OCI-LY3 (cell line): ENCODE measurements around the gene MISP.
A peak's percentile ranks its signal among the peaks of the same experiment; 100 is the strongest.

ENCODE experiments used
- H2AFZ ChIP-seq: fragments of 200-600, 300-600 bp; shearing (Covaris generic); 2 replicates; pipeline ENCODE4 v1.6.0; 2014; ENCODE audit warnings: antibody characterized with exemption, low read depth, low read length
- H3K27ac ChIP-seq: fragments of 200-600, 300-600 bp; sonication (generic); 2 replicates; pipeline ENCODE4 v1.5.1; 2014; ENCODE audit warnings: mild to moderate bottlenecking, low read length, moderate library complexity, mixed read lengths
- H3K27me3 ChIP-seq: fragments of 200-600, 300-600 bp; sonication (generic); 2 replicates; pipeline ENCODE4 v1.6.1; 2014; ENCODE audit warnings: low read depth, low read length, mixed read lengths
- H3K36me3 ChIP-seq: fragments of 200-600, 300-600 bp; sonication (generic); replicated peaks from 2 replicates; pipeline ENCODE3; 2014; ENCODE audit warnings: low read depth, low read length, mixed read lengths
- H3K4me1 ChIP-seq: fragments of 300-600, 200-600 bp; sonication (generic); 2 replicates; pipeline ENCODE4 v1.6.1; 2014; ENCODE audit warnings: low read length, mixed read lengths
- H3K4me2 ChIP-seq: fragments of 200-600, 300-600 bp; sonication (generic); 2 replicates; pipeline ENCODE4 v1.6.1; 2014; ENCODE audit warnings: low read length, mixed read lengths
- H3K4me3 ChIP-seq: fragments of 300-600, 200-600 bp; sonication (generic); 2 replicates; pipeline ENCODE4 v1.5.1; 2014; ENCODE audit warnings: antibody characterized with exemption, mild to moderate bottlenecking, low read length, moderate library complexity
- H3K79me2 ChIP-seq: fragments of 300-600, 200-600 bp; shearing (Covaris generic); 2 replicates; pipeline ENCODE4 v1.6.1; 2014; ENCODE audit warnings: mild to moderate bottlenecking, low read length, mixed read lengths
- H3K9ac ChIP-seq: fragments of 300-600, 200-600 bp; shearing (Covaris generic); 2 replicates; pipeline ENCODE4 v1.6.0; 2014; ENCODE audit warnings: mild to moderate bottlenecking, low read length, moderate library complexity
- H3K9me3 ChIP-seq: fragments of 200-600, 300-600 bp; shearing (Covaris generic); 2 replicates; pipeline ENCODE4 v1.6.1; 2014; ENCODE audit warnings: low read length, mixed read lengths; ENCODE audit not compliant: insufficient read depth
- H4K20me1 ChIP-seq: fragments of 200-600, 300-600 bp; sonication (generic); 2 replicates; pipeline ENCODE4 v1.6.1; 2016; ENCODE audit warnings: low read length, mixed read lengths; ENCODE audit not compliant: insufficient read depth
- EZH2phosphoT487 ChIP-seq: fragments of 200-600 bp; shearing (Covaris generic); IDR thresholded peaks from 2 replicates; pipeline ENCODE4 v1.6.1; 2018; ENCODE audit warnings: antibody characterized with exemption, mixed run types, low read depth
- TF ChIP-seq, protein P1 (sequence below): fragments of 200-600, 300-600 bp; sonication (generic); IDR thresholded peaks from 2 replicates; pipeline ENCODE4 v1.5.1; 2014; ENCODE audit warnings: antibody characterized with exemption, low read length, low read depth

Gene MISP

DNA sequence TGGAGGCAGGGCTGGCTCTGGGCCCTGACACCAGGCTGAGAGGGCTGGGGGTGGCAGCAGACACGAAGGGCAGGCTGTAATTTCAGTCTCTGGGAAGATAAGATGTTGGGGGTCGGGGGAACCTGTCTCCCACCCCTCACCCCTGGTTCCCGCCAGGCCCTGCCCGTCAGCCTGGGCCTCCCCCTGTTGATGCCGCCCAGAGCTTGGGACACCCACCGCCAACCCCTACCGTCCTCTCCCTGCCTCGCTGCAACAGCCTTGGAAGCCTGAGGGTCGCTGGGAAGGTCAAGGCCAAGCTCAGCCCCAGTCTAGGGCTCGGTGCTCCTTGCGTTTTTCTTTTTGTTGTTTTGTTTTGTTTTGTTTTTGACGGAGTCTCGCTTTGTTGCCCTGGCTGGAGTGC is 27.7 kb upstream of the MISP start:
- H3K9ac ChIP-seq = no peak overlapping the region
- H2AFZ ChIP-seq = no peak overlapping the region
- no peaks in the 10 kb centered on the region for H4K20me1 ChIP-seq
- peaks cover 34% of the 10 kb centered on the region for H3K4me1 ChIP-seq
- TF ChIP-seq EZH2phosphoT487 = no peak
- TF ChIP-seq, protein P1, sequence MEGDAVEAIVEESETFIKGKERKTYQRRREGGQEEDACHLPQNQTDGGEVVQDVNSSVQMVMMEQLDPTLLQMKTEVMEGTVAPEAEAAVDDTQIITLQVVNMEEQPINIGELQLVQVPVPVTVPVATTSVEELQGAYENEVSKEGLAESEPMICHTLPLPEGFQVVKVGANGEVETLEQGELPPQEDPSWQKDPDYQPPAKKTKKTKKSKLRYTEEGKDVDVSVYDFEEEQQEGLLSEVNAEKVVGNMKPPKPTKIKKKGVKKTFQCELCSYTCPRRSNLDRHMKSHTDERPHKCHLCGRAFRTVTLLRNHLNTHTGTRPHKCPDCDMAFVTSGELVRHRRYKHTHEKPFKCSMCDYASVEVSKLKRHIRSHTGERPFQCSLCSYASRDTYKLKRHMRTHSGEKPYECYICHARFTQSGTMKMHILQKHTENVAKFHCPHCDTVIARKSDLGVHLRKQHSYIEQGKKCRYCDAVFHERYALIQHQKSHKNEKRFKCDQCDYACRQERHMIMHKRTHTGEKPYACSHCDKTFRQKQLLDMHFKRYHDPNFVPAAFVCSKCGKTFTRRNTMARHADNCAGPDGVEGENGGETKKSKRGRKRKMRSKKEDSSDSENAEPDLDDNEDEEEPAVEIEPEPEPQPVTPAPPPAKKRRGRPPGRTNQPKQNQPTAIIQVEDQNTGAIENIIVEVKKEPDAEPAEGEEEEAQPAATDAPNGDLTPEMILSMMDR = no peak
- no peaks in the 10 kb centered on the region for H3K79me2 ChIP-seq
- 0 out of 2 replicates have a peak overlapping the region, but pooled peaks have one; percentile 4 for H3K4me3 ChIP-seq
- H3K27ac ChIP-seq = no peak overlapping the region
- H3K9me3 ChIP-seq = no peaks in the 10 kb centered on the region
- H3K4me2 ChIP-seq = peak overlapping the region; percentile 34
- no peaks in the 10 kb centered on the region for H3K36me3 ChIP-seq
- H3K27me3 ChIP-seq = 0 out of 2 replicates have a peak, but pooled peaks cover 9% of the 10 kb centered on the region

DNA sequence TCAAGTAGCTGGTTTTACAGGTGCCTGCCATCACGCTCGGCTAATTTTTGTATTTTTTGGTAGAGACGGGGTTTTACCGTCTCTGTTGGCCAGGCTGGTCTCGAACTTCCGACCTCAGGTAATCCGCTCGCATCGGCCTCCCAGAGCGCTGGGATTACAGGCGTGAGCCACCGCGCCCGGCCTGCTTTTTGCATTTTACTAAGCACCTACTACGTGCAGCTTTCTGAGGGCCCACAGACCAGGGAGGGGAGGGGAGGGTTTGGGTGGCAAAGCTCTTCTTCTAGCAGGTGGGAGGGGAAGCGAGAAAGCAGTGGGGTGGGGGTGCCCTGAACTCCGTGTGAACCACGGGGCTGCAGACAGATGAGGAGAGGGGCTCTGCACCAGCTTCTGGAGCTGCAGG is 27.2 kb upstream of the MISP start:
- no peaks in the 10 kb centered on the region for H3K36me3 ChIP-seq
- H3K27me3 ChIP-seq = 0 out of 2 replicates have a peak, but pooled peaks cover 9% of the 10 kb centered on the region
- H3K4me3 ChIP-seq = 0 out of 2 replicates have a peak overlapping the region, but pooled peaks have one; percentile 4
- H3K9ac ChIP-seq = no peak overlapping the region
- no peaks in the 10 kb centered on the region for H3K79me2 ChIP-seq
- no peaks in the 10 kb centered on the region for H3K9me3 ChIP-seq
- H2AFZ ChIP-seq = no peak overlapping the region
- TF ChIP-seq, protein P1 = no peak
- TF ChIP-seq EZH2phosphoT487 = no peak
- no peak overlapping the region for H3K27ac ChIP-seq
- peak overlapping the region; percentile 34 for H3K4me2 ChIP-seq
- H3K4me1 ChIP-seq = peaks cover 34% of the 10 kb centered on the region
- no peaks in the 10 kb centered on the region for H4K20me1 ChIP-seq

DNA sequence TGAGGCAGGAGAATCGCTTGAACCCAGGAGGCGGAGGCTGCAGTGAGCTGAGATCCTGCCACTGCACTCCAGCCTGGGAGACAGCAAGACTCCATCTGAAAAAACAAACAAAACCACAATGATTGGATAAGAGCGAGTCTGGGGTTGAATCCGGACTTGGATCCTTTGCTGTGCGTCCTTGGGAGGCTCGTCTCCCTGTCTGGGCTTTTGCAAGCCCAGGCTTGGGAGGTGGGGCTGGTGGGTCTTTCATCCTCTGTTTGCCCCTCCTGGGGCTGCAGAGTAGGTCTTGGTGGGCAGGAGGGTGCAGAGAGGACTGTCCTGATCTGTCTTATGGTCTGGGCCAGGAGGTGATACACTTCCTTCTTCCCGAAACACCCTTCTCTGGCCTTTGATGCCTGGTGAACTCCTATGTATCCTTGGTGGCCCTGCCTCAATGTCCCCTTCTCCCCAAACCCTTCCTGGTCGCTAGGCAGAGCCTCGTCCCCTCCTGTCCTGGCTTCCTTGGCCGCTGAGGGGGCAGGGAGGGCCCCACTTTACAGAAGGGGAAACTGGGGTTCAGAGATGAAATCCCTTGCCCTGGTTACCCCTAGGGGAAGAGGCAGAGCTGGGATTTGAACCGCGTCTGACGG is 25.3 kb upstream of the MISP start:
- no peak overlapping the region for H2AFZ ChIP-seq
- H3K9ac ChIP-seq = no peak overlapping the region
- H3K79me2 ChIP-seq = no peaks in the 10 kb centered on the region
- H3K4me1 ChIP-seq = peaks cover 45% of the 10 kb centered on the region
- H3K4me3 ChIP-seq = no peak overlapping the region
- H4K20me1 ChIP-seq = no peaks in the 10 kb centered on the region
- TF ChIP-seq EZH2phosphoT487 = no peak
- TF ChIP-seq, protein P1 = no peak
- no peak overlapping the region for H3K4me2 ChIP-seq
- H3K36me3 ChIP-seq = no peaks in the 10 kb centered on the region
- no peak overlapping the region for H3K27ac ChIP-seq
- no peaks in the 10 kb centered on the region for H3K9me3 ChIP-seq
- H3K27me3 ChIP-seq = 0 out of 2 replicates have a peak, but pooled peaks cover 9% of the 10 kb centered on the region

DNA sequence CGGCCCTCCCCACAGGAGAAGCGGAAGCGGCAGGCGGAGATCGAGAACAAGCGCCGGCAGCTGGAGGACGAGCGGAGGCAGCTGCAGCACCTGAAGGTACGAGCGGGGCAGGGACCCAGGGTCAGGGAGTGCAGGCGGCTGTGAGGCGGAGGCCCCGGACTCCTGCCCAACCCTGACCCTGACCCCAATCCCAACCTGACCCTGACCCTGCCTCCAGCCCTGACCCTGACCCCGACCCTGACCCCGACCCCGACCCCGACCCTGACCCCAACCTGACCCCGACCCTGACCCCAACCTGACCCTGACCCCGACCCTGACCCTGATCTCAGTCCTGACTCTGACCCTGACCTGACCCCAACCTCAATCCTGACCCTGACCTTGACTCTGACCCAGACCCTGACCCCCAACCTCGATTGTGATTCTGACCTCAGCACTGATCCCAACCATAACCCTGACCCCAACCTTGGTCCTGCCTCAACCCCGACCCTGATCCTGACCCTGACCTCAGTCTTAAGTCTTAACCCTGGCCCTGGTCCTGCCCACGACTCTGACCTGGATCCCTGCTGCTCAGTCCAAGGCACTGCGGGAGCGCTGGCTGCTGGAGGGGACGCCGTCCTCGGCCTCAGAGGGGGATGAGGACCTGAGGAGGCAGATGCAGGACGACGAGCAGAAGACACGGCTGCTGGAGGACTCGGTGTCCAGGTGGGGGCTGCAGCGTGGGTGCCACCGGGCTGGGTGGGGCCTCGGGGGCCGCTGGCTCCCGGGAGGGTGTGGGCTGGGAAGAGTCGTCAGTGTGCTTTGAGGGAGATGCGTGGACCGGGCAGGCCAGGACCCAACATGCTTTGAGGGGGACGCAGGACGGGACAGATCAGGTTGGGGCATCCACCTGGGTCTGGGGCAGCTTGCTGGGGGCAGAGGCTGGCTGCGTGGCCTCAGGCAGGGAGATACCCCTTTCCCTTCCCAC is 23.6 kb upstream of the MISP start:
- 0 out of 2 replicates have a peak, but pooled peaks cover 9% of the 10 kb centered on the region for H3K27me3 ChIP-seq
- H3K27ac ChIP-seq = no peak overlapping the region
- no peak for TF ChIP-seq EZH2phosphoT487
- TF ChIP-seq, protein P1 = no peak
- no peak overlapping the region for H3K4me3 ChIP-seq
- H3K9me3 ChIP-seq = no peaks in the 10 kb centered on the region
- H2AFZ ChIP-seq = no peak overlapping the region
- no peaks in the 10 kb centered on the region for H3K36me3 ChIP-seq
- no peaks in the 10 kb centered on the region for H4K20me1 ChIP-seq
- H3K4me1 ChIP-seq = peaks cover 43% of the 10 kb centered on the region
- no peak overlapping the region for H3K4me2 ChIP-seq
- H3K79me2 ChIP-seq = no peaks in the 10 kb centered on the region
- no peak overlapping the region for H3K9ac ChIP-seq
